NB4 (cell line): Measurements from ENCODE around the gene RO60.

ENCODE experiments used
- TF ChIP-seq, protein P1 (sequence below): IDR thresholded peaks from one replicate; pipeline ENCODE4 v1.5.1; 2012; ENCODE audit warnings: low read depth, low read length
- TF ChIP-seq, protein P2 (sequence below): IDR thresholded peaks from 2 replicates; pipeline ENCODE4 v1.6.1; 2011; ENCODE audit warnings: low read depth, low read length

DNA sequence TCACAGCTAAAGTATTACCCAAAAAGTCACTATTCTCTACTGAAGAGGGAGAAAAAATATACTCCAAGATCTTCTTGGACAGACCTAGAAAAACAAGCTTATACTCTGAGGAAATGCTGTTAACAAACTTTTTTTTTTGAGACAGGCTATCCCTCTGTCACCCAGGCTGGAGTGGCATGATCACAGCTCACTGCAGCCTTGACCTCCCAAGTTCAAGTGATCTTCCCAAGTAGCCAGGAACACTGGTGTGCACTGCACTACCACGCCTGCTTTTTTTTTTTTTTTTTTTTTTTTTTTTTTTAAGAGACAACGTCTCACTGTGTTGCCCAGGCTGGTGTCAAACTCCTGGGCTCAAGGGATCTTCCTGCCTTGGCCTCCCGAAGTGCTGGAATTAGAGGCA lies 28.5 kb downstream of the RO60 start:
- TF ChIP-seq, protein P1, sequence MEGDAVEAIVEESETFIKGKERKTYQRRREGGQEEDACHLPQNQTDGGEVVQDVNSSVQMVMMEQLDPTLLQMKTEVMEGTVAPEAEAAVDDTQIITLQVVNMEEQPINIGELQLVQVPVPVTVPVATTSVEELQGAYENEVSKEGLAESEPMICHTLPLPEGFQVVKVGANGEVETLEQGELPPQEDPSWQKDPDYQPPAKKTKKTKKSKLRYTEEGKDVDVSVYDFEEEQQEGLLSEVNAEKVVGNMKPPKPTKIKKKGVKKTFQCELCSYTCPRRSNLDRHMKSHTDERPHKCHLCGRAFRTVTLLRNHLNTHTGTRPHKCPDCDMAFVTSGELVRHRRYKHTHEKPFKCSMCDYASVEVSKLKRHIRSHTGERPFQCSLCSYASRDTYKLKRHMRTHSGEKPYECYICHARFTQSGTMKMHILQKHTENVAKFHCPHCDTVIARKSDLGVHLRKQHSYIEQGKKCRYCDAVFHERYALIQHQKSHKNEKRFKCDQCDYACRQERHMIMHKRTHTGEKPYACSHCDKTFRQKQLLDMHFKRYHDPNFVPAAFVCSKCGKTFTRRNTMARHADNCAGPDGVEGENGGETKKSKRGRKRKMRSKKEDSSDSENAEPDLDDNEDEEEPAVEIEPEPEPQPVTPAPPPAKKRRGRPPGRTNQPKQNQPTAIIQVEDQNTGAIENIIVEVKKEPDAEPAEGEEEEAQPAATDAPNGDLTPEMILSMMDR, result no peak
- TF ChIP-seq, protein P2, sequence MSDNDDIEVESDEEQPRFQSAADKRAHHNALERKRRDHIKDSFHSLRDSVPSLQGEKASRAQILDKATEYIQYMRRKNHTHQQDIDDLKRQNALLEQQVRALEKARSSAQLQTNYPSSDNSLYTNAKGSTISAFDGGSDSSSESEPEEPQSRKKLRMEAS, result no peak
